OCI-LY3 (cell line): Measurements from ENCODE around the gene HAUS1.
"Not testable (repeated sequence)": the region's sequence is repeated elsewhere in the genome, so short reads cannot be mapped to it uniquely, and the experiment has no call there.

Experiments used
- EZH2phosphoT487 ChIP-seq: fragments of 200-600 bp; shearing (Covaris generic); IDR thresholded peaks from 2 replicates; pipeline ENCODE4 v1.6.1; 2018; ENCODE audit warnings: antibody characterized with exemption, mixed run types, low read depth
- TF ChIP-seq, protein P1 (sequence below): fragments of 200-600, 300-600 bp; sonication (generic); IDR thresholded peaks from 2 replicates; pipeline ENCODE4 v1.5.1; 2014; ENCODE audit warnings: antibody characterized with exemption, low read length, low read depth

DNA sequence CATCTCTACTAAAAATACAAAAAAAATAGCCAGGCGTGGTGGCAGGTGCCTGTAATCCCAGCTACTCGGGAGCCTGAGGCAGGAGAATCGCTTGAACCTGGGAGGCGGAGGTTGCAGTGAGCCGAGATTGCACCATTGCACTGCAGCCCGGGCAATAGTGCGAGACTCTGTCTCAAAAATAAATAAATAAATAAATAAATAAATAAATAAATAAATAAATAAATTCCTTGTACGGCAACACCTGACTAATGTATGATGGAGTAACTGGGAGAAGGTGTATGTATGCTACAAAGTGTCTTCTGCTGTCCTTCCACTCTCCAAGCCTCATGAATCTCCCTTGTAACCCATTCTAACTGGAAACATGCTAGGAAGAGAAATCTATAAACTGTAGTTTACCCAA is 26.4 kb downstream of the HAUS1 start:
- TF ChIP-seq, protein P1, sequence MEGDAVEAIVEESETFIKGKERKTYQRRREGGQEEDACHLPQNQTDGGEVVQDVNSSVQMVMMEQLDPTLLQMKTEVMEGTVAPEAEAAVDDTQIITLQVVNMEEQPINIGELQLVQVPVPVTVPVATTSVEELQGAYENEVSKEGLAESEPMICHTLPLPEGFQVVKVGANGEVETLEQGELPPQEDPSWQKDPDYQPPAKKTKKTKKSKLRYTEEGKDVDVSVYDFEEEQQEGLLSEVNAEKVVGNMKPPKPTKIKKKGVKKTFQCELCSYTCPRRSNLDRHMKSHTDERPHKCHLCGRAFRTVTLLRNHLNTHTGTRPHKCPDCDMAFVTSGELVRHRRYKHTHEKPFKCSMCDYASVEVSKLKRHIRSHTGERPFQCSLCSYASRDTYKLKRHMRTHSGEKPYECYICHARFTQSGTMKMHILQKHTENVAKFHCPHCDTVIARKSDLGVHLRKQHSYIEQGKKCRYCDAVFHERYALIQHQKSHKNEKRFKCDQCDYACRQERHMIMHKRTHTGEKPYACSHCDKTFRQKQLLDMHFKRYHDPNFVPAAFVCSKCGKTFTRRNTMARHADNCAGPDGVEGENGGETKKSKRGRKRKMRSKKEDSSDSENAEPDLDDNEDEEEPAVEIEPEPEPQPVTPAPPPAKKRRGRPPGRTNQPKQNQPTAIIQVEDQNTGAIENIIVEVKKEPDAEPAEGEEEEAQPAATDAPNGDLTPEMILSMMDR = not testable (repeated sequence)
- not testable (repeated sequence) for TF ChIP-seq EZH2phosphoT487
